Endothelial cell of umbilical vein (primary cell): ENCODE measurements around the gene DNAJC12. TPM values are rescaled to one million over a fixed set of nuclear protein-coding genes. Genes with fewer than 3 reads are reported as not detected.

Experiments used
- BruUV-seq: library from RNA; stranded (reverse); fragments of 400-500 nt; replicated peaks from 2 replicates; lab custom pipeline; 2021; lab: Mats Ljungman, UMichigan
- CTCF ChIA-PET: fragments of 300-600, 350-600 bp; sonication (Branson Sonifier 250); formaldehyde crosslinking; loops from one replicate; lab custom pipeline; 2021; ENCODE audit warnings: antibody characterized with exemption, inconsistent platforms; lab: Charles Lee
- POLR2A ChIA-PET: fragments of 300-600, 350-600 bp; sonication (Branson Sonifier 250); formaldehyde crosslinking; loops from one replicate; lab custom pipeline; 2021; ENCODE audit warnings: antibody characterized with exemption, inconsistent platforms; lab: Charles Lee
- DNase-seq: peaks from one replicate; pipeline ENCODE4 v3.0.0-alpha.2; 2011; ENCODE audit warnings: low read depth, low spot score
- FAIRE-seq: peaks from 2 replicates; lab custom pipeline; 2011; peaks lifted over from hg19 to GRCh38; lab: Jason Lieb, UNC
- H2AFZ ChIP-seq: 2 replicates; pipeline ENCODE4 v1.6.0; 2012; ENCODE audit warnings: low read depth, low read length, control low read depth, inconsistent platforms
- H3K27ac ChIP-seq: 2 replicates; pipeline ENCODE4 v1.5.1; 2011; ENCODE audit warnings: low read depth, mild to moderate bottlenecking, control low read depth, low read length, moderate library complexity; ENCODE audit not compliant: insufficient read depth
- H3K27me3 ChIP-seq, 2 experiments: 2 replicates each; pipeline versions ENCODE4 v1.6.0 to v1.6.1; 2011; ENCODE audit warnings: low read length in 2 of 2, mixed read lengths in 1 of 2; ENCODE audit not compliant: control insufficient read depth in 2 of 2, insufficient read depth in 2 of 2
- H3K36me3 ChIP-seq, 2 experiments: 2 replicates in 1 of 2; 3 replicates in 1 of 2; pipeline ENCODE4 v1.5.1; 2011; ENCODE audit warnings: low read length in 2 of 2, mild to moderate bottlenecking in 1 of 2, moderate library complexity in 1 of 2; ENCODE audit not compliant: control insufficient read depth in 2 of 2, insufficient read depth in 2 of 2; ENCODE audit errors: extremely low read depth in 1 of 2
- H3K4me1 ChIP-seq: 3 replicates; pipeline ENCODE4 v1.5.1; 2011; ENCODE audit warnings: mild to moderate bottlenecking, low read length; ENCODE audit not compliant: control insufficient read depth, insufficient read depth; ENCODE audit errors: extremely low read depth
- H3K4me2 ChIP-seq: 2 replicates; pipeline ENCODE4 v1.6.1; 2011; ENCODE audit warnings: low read length, control low read depth, mixed read lengths; ENCODE audit not compliant: insufficient read depth
- H3K4me3 ChIP-seq, 3 experiments: fragments of 200-600 bp in 1 of 3; sonication (generic), shearing (Covaris generic) in 1 of 3; replicated peaks in 1 of 3; 2 replicates each; pipeline ENCODE4 v1.5.1; 2011 to 2016; ENCODE audit warnings: control low read depth in 3 of 3, low read length in 3 of 3, mild to moderate bottlenecking in 2 of 3, inconsistent platforms in 1 of 3, low read depth in 1 of 3, moderate library complexity in 1 of 3; ENCODE audit not compliant: insufficient read depth in 1 of 3
- H3K79me2 ChIP-seq: 2 replicates; pipeline ENCODE4 v1.6.0; 2012; ENCODE audit warnings: low read length, inconsistent platforms; ENCODE audit not compliant: control insufficient read depth, insufficient read depth
- H3K9ac ChIP-seq: replicated peaks from 2 replicates; pipeline ENCODE3; 2011; ENCODE audit warnings: low read length, control low read depth; ENCODE audit not compliant: insufficient read depth; ENCODE audit errors: extremely low read depth
- H3K9me1 ChIP-seq: replicated peaks from 3 replicates; pipeline ENCODE4 v1.6.0; 2011; ENCODE audit warnings: mild to moderate bottlenecking, low read length; ENCODE audit not compliant: control insufficient read depth, insufficient read depth; ENCODE audit errors: extremely low read depth
- H3K9me3 ChIP-seq: replicated peaks from 2 replicates; pipeline ENCODE4 v1.5.1; 2012; ENCODE audit warnings: low read length, inconsistent platforms; ENCODE audit not compliant: control insufficient read depth, insufficient read depth
- H4K20me1 ChIP-seq: replicated peaks from 2 replicates; pipeline ENCODE3; 2011; ENCODE audit warnings: mild to moderate bottlenecking, low read length; ENCODE audit not compliant: control insufficient read depth, insufficient read depth; ENCODE audit errors: extremely low read depth
- EZH2 ChIP-seq: IDR thresholded peaks from 2 replicates; pipeline ENCODE4 v1.6.1; 2012; ENCODE audit warnings: borderline replicate concordance, low read depth, mild to moderate bottlenecking, moderate library complexity, low read length, inconsistent platforms; ENCODE audit not compliant: severe bottlenecking
- FOS ChIP-seq: IDR thresholded peaks from 2 replicates; pipeline ENCODE4 v1.6.1; 2011; ENCODE audit warnings: mild to moderate bottlenecking, low read length, moderate library complexity, borderline replicate concordance; ENCODE audit not compliant: insufficient read depth
- GATA2 ChIP-seq: IDR thresholded peaks from 2 replicates; pipeline ENCODE4 v1.7.0; 2011; ENCODE audit warnings: low read depth, mild to moderate bottlenecking, moderate library complexity, mixed read lengths, low read length; ENCODE audit not compliant: insufficient read length, insufficient read depth
- JUN ChIP-seq: IDR thresholded peaks from 2 replicates; pipeline ENCODE4 v1.6.1; 2011; ENCODE audit warnings: borderline replicate concordance, low read depth; ENCODE audit not compliant: insufficient read length, insufficient read depth
- MAX ChIP-seq: IDR thresholded peaks from 2 replicates; pipeline ENCODE4 v1.6.1; 2011; ENCODE audit not compliant: insufficient read depth, insufficient read length
- MYC ChIP-seq: IDR thresholded peaks from one replicate; pipeline ENCODE4 v1.6.1; 2011; ENCODE audit warnings: mild to moderate bottlenecking, low read depth, low read length
- POLR2A ChIP-seq: IDR thresholded peaks from 2 replicates; pipeline ENCODE4 v1.6.1; 2012; ENCODE audit warnings: low read depth, mild to moderate bottlenecking, control low read depth, low read length
- POLR2AphosphoS5 ChIP-seq: IDR thresholded peaks from 2 replicates; pipeline ENCODE4 v1.6.1; 2012; ENCODE audit warnings: low read depth, mild to moderate bottlenecking, control low read depth, low read length, moderate library complexity; ENCODE audit not compliant: insufficient read depth
- dilution Hi-C: fragments of 300-500 bp; cut with MboI; formaldehyde crosslinking; loops from one replicate; pipeline ENCODE4 v1.15.0; 2019; ENCODE audit warnings: low sequenced_read_pairs; ENCODE audit not compliant: extremely low pct_ligation_motif_present
- intact Hi-C: fragments of 100-400 bp; cut with micrococcal nuclease; formaldehyde crosslinking; loops from one replicate; pipeline ENCODE4 v1.10.0; 2022
- polyA plus RNA-seq, 4 experiments: library from polyadenylated mRNA; depleted of rRNA in 3 of 4; stranded (reverse) in 3 of 4; unstranded in 1 of 4; fragments of >200 nt; gene quantifications; 2 replicates each; pipeline versions ENCODE4 v1.2.1 to v1.2.3, GENCODE V29; 2011 to 2012; ENCODE audit warnings: missing spikeins in 1 of 4
- total RNA-seq: library from RNA; stranded (reverse); gene quantifications from 2 replicates; pipeline ENCODE4 v1.2.3, GENCODE V29; 2021
- TF ChIP-seq, protein P1 (sequence below), 2 donors: IDR thresholded peaks; 1 replicate in 1 of 2; 2 replicates in 1 of 2; pipeline ENCODE4 v1.5.1; 2011; ENCODE audit warnings: low read length in 2 of 2, mild to moderate bottlenecking in 2 of 2, moderate library complexity in 2 of 2, control low read depth in 1 of 2, inconsistent platforms in 1 of 2, low read depth in 1 of 2; ENCODE audit not compliant: insufficient read depth in 1 of 2; ENCODE audit errors: extremely low read depth in 1 of 2

The DNAJC12 gene
- total and polyA plus RNA-seq, 2 donors (not counting 3 experiments of a cell fraction or from before 2014, with no cell fraction given) = 0.54 to 1.0 TPM

DNA sequence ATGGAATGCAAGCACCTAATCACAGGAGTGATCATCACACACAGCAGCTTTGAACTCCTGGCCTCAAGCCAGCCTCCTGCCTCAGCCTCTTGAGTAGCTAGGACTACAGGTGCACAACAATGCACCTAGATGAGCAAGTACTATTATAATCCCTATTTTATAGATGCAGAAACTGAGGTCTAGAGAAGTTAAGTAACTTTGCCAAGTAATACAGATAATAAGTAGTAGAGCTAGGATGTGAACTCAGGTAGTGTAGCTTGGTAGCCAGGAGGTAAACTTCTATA is 33.7 kb downstream of the DNAJC12 start:
- H3K4me2 ChIP-seq = no peak overlapping the region
- H2AFZ ChIP-seq = no peak overlapping the region
- dilution Hi-C loops = no loop called here
- FAIRE-seq (no peak), DNase-seq (no peak)
- no peaks in the 10 kb centered on the region for H3K79me2 ChIP-seq
- peaks cover 5 to 7% of the 10 kb centered on the region in 2 experiments for H3K27me3 ChIP-seq
- intact Hi-C loops = no loop called here
- ChIA-PET CTCF (interaction anchor here (1.0 to 1.2 kb wide), 2 partner anchors 10 to 16 kb away, joined by 3 to 4 read pairs; no protein-coding TSS in a partner anchor), POLR2A (no interaction called here)
- BruUV-seq = no TSS peak
- no peak overlapping the region for H3K9ac ChIP-seq
- TF ChIP-seq MYC (no peak), FOS (no peak), JUN (no peak), POLR2AphosphoS5 (no peak), EZH2 (no peak), POLR2A (no peak), MAX (no peak), GATA2 (no peak)
- TF ChIP-seq, protein P1, sequence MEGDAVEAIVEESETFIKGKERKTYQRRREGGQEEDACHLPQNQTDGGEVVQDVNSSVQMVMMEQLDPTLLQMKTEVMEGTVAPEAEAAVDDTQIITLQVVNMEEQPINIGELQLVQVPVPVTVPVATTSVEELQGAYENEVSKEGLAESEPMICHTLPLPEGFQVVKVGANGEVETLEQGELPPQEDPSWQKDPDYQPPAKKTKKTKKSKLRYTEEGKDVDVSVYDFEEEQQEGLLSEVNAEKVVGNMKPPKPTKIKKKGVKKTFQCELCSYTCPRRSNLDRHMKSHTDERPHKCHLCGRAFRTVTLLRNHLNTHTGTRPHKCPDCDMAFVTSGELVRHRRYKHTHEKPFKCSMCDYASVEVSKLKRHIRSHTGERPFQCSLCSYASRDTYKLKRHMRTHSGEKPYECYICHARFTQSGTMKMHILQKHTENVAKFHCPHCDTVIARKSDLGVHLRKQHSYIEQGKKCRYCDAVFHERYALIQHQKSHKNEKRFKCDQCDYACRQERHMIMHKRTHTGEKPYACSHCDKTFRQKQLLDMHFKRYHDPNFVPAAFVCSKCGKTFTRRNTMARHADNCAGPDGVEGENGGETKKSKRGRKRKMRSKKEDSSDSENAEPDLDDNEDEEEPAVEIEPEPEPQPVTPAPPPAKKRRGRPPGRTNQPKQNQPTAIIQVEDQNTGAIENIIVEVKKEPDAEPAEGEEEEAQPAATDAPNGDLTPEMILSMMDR (IDR thresholded peaks at IDR 0.05; ENCODE audit: extremely low read depth in 1 of 2, insufficient read depth in 1 of 2, low read depth in 1 of 2, low read length in 2 of 2) = no peak
- no peaks in the 10 kb centered on the region for H3K9me3 ChIP-seq
- no peaks in the 10 kb centered on the region for H4K20me1 ChIP-seq
- no peaks in the 10 kb centered on the region for H3K9me1 ChIP-seq
- no peak overlapping the region for H3K27ac ChIP-seq
- no peaks in the 10 kb centered on the region for H3K4me1 ChIP-seq
- H3K4me3 ChIP-seq = no peak overlapping the region
- no peaks in the 10 kb centered on the region for H3K36me3 ChIP-seq
